Esophagus squamous epithelium (tissue), 4 donors: Measurements from ENCODE around the gene POLL.

ENCODE experiments used
- POLR2A ChIP-seq, 4 donors: fragments of 450-650 bp; IDR thresholded peaks; one replicate each; pipeline ENCODE4 v1.6.1; 2017; ENCODE audit warnings: antibody characterized with exemption in 4 of 4, mild to moderate bottlenecking in 4 of 4, moderate library complexity in 3 of 4
- TF ChIP-seq, protein P1 (sequence below), 6 experiments: fragments of 450-650 bp in 4 of 6; fragments of 200-600 bp in 2 of 6; sonication (generic) in 2 of 6; IDR thresholded peaks; one replicate each; pipeline ENCODE4 v1.5.1; 2016 to 2019; ENCODE audit warnings: antibody characterized with exemption in 6 of 6, mild to moderate bottlenecking in 4 of 6, moderate library complexity in 4 of 6

DNA sequence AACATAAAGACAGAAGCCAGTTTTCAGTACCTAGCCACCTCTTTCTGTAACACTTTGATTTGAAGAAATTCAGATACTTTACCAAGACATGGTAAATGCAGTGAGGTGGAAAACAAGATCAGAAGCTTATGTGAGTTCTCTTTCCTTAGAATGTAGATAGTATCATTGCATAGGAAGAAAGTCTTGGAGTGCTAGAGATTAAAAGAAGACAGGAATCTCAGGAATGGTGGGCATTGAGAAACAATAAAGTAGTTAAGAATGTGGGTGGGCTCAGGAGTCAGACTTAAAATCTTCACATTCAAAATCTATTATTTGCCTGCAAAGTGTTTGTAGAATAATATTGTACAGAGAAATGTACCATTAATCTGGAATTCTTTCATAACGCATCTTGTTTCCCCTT lies 58.9 kb downstream of the POLL start:
- no peak for TF ChIP-seq POLR2A (IDR thresholded peaks at IDR 0.05)
- TF ChIP-seq, protein P1, sequence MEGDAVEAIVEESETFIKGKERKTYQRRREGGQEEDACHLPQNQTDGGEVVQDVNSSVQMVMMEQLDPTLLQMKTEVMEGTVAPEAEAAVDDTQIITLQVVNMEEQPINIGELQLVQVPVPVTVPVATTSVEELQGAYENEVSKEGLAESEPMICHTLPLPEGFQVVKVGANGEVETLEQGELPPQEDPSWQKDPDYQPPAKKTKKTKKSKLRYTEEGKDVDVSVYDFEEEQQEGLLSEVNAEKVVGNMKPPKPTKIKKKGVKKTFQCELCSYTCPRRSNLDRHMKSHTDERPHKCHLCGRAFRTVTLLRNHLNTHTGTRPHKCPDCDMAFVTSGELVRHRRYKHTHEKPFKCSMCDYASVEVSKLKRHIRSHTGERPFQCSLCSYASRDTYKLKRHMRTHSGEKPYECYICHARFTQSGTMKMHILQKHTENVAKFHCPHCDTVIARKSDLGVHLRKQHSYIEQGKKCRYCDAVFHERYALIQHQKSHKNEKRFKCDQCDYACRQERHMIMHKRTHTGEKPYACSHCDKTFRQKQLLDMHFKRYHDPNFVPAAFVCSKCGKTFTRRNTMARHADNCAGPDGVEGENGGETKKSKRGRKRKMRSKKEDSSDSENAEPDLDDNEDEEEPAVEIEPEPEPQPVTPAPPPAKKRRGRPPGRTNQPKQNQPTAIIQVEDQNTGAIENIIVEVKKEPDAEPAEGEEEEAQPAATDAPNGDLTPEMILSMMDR (IDR thresholded peaks at IDR 0.05): no peak
